ENCODE data around the gene TBC1D22A.

The TBC1D22A gene

GRCh38 chr22:46748908-46749675 lies 13.4 kb upstream of the TBC1D22A start:
- Histone ChIP-seq H3K36me3 (ENCODE audit: insufficient read depth, low read length) (no peaks in the 10 kb centered on the region), H3F3A (ENCODE audit: insufficient read depth, low read length) (no peaks in the 10 kb centered on the region), H3K4me2 (ENCODE audit: low read length) (no peak overlapping the region), H3K27me3 (ENCODE audit: insufficient read depth, low read length) (no peaks in the 10 kb centered on the region), H3K9me3 (ENCODE audit: low read length) (no peaks in the 10 kb centered on the region), H3K9me2 (ENCODE audit: low read depth, low read length) (no peaks in the 10 kb centered on the region), H3K4me1 (ENCODE audit: insufficient read depth, low read length, severe bottlenecking) (peaks cover 9% of the 10 kb centered on the region), H3K4me3 (ENCODE audit: low read depth, low read length, poor library complexity, severe bottlenecking) (no peak overlapping the region), H3K79me2 (ENCODE audit: insufficient read depth, low read length) (no peaks in the 10 kb centered on the region), H3K9ac (ENCODE audit: low read length) (no peak overlapping the region), H2AFZ (ENCODE audit: low read length) (no peak overlapping the region), H4K20me1 (ENCODE audit: insufficient read depth, low read length) (no peaks in the 10 kb centered on the region), H3K27ac (ENCODE audit: low read depth, low read length, poor library complexity, severe bottlenecking) (no peak overlapping the region)
- TF ChIP-seq EZH2 (IDR thresholded peaks at IDR 0.05; ENCODE audit: borderline replicate concordance, low read length), result no peak
- TF ChIP-seq, protein P1, sequence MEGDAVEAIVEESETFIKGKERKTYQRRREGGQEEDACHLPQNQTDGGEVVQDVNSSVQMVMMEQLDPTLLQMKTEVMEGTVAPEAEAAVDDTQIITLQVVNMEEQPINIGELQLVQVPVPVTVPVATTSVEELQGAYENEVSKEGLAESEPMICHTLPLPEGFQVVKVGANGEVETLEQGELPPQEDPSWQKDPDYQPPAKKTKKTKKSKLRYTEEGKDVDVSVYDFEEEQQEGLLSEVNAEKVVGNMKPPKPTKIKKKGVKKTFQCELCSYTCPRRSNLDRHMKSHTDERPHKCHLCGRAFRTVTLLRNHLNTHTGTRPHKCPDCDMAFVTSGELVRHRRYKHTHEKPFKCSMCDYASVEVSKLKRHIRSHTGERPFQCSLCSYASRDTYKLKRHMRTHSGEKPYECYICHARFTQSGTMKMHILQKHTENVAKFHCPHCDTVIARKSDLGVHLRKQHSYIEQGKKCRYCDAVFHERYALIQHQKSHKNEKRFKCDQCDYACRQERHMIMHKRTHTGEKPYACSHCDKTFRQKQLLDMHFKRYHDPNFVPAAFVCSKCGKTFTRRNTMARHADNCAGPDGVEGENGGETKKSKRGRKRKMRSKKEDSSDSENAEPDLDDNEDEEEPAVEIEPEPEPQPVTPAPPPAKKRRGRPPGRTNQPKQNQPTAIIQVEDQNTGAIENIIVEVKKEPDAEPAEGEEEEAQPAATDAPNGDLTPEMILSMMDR (IDR thresholded peaks at IDR 0.05; ENCODE audit: low read length), result no peak

DNA sequence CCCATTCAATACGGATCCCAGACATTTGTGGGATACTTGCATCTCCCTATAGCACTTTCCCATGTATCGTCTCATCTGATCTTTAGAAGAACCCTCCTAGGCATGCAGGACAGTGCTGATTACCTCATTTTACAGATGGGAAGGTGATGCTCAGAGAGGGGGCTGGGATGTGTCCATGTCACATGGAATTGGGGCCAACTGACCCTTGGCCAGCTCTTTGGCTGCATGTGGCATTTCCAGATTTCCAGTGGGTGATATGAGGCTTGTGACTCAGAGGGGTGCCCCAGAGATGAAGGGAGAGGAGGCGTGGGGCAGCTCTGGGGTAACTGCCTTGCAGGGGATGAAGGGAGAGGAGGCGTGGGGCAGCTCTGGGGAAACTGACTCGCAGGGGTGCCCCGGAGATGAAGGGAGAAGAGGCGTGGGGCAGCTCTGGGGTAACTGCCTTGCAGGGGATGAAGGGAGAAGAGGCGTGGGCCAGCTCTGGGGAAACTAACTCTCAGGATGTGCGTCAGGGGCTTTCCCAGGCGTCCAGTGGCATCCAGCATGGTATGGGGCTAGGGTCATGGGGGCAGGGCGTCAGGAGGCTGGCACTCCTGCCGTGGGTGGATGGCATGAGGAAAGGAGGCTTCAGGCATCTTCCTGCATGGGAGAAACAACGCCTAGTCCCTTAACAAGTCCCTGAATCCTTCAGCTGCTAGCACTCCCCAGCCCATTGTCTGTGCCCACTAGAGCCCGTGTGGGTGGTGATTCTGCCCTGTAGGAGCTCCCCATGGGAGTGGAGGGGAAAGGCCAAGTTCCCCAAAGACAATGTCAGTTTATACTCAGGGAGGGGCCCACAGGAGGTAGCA lies 12.5 kb upstream of the TBC1D22A start:
- H3K4me1 ChIP-seq (ENCODE audit: insufficient read depth, low read length, severe bottlenecking), result peaks cover 9% of the 10 kb centered on the region
- TF ChIP-seq EZH2 (IDR thresholded peaks at IDR 0.05; ENCODE audit: borderline replicate concordance, low read length), result no peak
- TF ChIP-seq, protein P1 (IDR thresholded peaks at IDR 0.05; ENCODE audit: low read length), result no peak
- H3K4me2 ChIP-seq (ENCODE audit: low read length), result no peak overlapping the region
- no peaks in the 10 kb centered on the region for H3F3A ChIP-seq (ENCODE audit: insufficient read depth, low read length)
- no peaks in the 10 kb centered on the region; the same call in 1 of the 2 replicates for H3K9me3 ChIP-seq (ENCODE audit: low read length)
- H3K9ac ChIP-seq (ENCODE audit: low read length), result no peak overlapping the region
- no peaks in the 10 kb centered on the region for H3K79me2 ChIP-seq (ENCODE audit: insufficient read depth, low read length)
- H4K20me1 ChIP-seq (ENCODE audit: insufficient read depth, low read length), result no peaks in the 10 kb centered on the region
- H3K27me3 ChIP-seq (ENCODE audit: insufficient read depth, low read length), result no peaks in the 10 kb centered on the region
- no peak overlapping the region for H2AFZ ChIP-seq (ENCODE audit: low read length)
- no peaks in the 10 kb centered on the region for H3K36me3 ChIP-seq (ENCODE audit: insufficient read depth, low read length)
- H3K9me2 ChIP-seq (ENCODE audit: low read depth, low read length), result no peaks in the 10 kb centered on the region
- H3K4me3 ChIP-seq (ENCODE audit: low read depth, low read length, poor library complexity, severe bottlenecking), result no peak overlapping the region
- no peak overlapping the region for H3K27ac ChIP-seq (ENCODE audit: low read depth, low read length, poor library complexity, severe bottlenecking)

GRCh38 chr22:46750530-46750800 lies 12.0 kb upstream of the TBC1D22A start:
- no peak overlapping the region for H3K9ac ChIP-seq (ENCODE audit: low read length)
- no peaks in the 10 kb centered on the region for H3K27me3 ChIP-seq (ENCODE audit: insufficient read depth, low read length)
- no peak overlapping the region for H3K4me3 ChIP-seq (ENCODE audit: low read depth, low read length, poor library complexity, severe bottlenecking)
- H3K4me2 ChIP-seq (ENCODE audit: low read length), result no peak overlapping the region
- no peaks in the 10 kb centered on the region for H4K20me1 ChIP-seq (ENCODE audit: insufficient read depth, low read length)
- H3F3A ChIP-seq (ENCODE audit: insufficient read depth, low read length), result no peaks in the 10 kb centered on the region
- peaks cover 9% of the 10 kb centered on the region for H3K4me1 ChIP-seq (ENCODE audit: insufficient read depth, low read length, severe bottlenecking)
- H2AFZ ChIP-seq (ENCODE audit: low read length), result no peak overlapping the region
- no peaks in the 10 kb centered on the region for H3K36me3 ChIP-seq (ENCODE audit: insufficient read depth, low read length)
- no peaks in the 10 kb centered on the region; the same call in 1 of the 2 replicates for H3K9me3 ChIP-seq (ENCODE audit: low read length)
- TF ChIP-seq EZH2 (IDR thresholded peaks at IDR 0.05; ENCODE audit: borderline replicate concordance, low read length), result no peak
- TF ChIP-seq, protein P1 (IDR thresholded peaks at IDR 0.05; ENCODE audit: low read length), result no peak
- no peaks in the 10 kb centered on the region for H3K9me2 ChIP-seq (ENCODE audit: low read depth, low read length)
- H3K27ac ChIP-seq (ENCODE audit: low read depth, low read length, poor library complexity, severe bottlenecking), result no peak overlapping the region
- no peaks in the 10 kb centered on the region for H3K79me2 ChIP-seq (ENCODE audit: insufficient read depth, low read length)
